ENCODE measurements around the gene HMGCR.
"Not testable (repeated sequence)": the region's sequence is repeated elsewhere in the genome, so short reads cannot be mapped to it uniquely, and the experiment has no call there.

Gene HMGCR

DNA sequence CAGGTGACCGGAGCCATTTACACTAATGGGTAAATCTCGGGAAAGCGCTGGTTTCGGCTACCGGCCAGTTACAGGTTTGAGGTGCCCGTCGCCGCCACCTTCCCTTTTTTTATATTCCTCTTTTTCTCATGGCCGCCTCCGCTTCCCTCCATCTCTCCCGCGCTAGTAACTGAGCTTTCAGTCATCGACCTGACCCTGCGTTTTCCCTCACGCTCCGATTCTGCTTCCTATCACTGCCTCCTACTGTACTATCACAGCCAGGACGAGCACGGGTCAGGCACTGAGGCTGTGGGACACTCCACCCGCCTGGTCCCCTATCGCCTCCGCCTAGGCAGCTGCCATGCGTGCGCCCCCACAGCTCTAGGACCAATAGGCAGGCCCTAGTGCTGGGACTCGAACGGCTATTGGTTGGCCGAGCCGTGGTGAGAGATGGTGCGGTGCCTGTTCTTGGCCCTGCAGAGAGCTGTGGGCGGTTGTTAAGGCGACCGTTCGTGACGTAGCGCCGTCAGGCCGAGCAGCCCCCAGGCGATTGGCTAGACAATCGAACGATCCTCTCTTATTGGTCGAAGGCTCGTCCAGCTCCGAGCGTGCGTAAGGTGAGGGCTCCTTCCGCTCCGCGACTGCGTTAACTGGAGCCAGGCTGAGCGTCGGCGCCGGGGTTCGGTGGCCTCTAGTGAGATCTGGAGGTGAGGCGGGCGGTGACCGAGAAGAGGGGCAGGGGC, at the start of gene HMGCR:
Gene HMGCR, plus strand, starts transcription at position 606 of the 722 bp plus-strand sequence. CDS start 5,386 bp downstream, outside the sequence.
- DNase-seq: peak; percentile 98 to 99

- not testable (repeated sequence) for DNase-seq
These were observed 45.2 kb upstream of the HMGCR start for GRCh38 chr5:75291844-75292243.

DNA sequence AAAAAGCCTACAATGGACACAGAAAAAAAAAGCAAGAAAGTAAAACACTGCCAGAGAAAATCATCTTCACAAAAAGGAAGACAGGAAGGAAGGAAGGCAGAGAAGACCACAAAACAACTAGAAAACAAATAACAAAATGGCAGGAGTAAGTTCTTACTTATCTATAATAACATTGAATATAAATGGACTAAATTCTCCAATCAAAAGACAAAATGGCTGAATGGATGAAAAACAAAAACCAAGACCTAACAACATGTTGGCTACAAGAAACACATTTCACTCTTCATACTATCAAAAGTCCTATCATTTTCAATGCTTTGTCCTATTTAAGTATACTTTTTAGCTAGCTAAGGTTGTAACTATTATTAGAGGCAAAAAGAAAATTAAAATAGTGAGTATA, 36.9 kb upstream of the HMGCR start:
- no peak for DNase-seq

- DNase-seq: no peak
These were observed 33.6 kb upstream of the HMGCR start for GRCh38 chr5:75303419-75303818.

DNA sequence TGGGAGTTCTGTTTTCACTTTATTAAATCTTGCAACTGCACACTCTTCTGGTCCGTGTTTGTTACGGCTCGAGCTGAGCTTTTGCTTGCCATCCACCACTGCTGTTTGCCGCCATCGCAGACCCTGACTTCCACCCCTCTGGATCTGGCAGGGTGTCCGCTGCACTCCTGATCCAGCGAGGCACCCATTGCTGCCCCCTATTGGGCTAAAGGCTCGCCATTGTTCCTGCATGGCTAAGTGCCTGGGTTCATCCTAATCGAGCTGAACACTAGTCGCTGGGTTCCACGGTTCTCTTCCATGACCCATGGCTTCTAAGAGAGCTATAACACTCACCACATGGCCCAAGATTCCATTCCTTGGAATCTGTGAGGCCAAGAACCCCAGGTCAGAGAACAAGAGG, 32.5 kb upstream of the HMGCR start:
- not testable (repeated sequence) for DNase-seq

DNA sequence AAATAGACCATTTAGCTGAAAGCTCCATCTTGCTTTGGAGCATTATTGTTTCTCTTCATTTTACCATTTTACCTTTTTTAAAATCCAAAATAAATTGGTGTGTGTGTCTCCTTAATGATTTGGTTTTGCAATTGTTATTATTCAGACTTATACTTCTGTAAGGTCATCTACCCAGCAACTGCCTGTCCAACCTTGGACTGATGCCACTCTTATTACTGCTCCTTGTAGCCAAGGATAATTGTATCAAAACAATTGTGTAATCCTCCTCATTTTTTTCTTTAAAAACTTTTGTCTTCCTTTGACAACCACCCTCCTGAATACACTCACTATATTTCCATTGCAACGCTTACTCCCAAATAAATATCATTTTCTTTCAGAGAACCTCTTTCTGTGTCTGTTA, 30.3 kb upstream of the HMGCR start:
- no peak for DNase-seq

GRCh38 chr5:75310212-75310611, 26.8 kb upstream of the HMGCR start:
- DNase-seq: no peak

- peak in 1 of 2 donors; percentile 54 for DNase-seq
These were observed 17.9 kb upstream of the HMGCR start for GRCh38 chr5:75319148-75319547.

DNA sequence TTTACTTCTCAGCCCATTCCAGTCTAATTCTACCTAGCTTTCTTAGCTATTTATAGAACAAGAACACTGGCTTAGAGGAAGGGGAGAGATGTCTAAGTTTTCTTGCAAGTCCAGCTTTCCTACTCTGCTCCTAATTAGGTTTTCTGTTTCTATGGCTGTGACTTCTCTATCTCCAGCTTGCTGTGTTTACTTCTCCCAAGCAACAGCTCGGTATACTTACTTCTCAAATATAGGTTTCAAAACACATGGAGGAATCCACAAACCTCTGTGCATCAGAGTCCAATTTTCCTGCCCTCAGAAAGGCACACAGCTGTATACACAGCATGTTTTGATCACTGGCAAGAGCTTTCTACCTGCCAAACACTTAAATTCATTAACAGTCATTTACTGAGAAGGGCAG, 17.4 kb upstream of the HMGCR start:
- DNase-seq: no peak

DNA sequence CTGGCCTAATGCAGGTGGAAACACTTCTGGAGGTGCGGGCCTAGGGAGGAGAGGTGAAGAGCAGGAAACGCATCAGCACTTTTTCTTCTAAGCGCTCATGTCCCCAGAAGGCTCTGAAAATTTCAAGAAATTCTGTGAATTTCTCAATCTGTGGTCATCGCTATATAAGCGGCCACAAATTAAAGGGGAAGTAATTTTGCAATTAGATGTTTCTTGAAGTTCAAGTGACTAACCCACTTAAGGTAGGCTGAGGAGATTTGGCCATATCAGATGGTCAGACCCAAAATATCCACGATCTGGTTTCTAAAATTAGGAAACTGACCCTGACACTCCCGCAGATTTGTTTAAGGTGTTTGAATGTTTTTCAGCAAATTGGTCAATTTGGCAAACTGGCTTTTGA, 16.6 kb upstream of the HMGCR start:
- DNase-seq: peak in 1 of 2 donors; percentile 8

DNA sequence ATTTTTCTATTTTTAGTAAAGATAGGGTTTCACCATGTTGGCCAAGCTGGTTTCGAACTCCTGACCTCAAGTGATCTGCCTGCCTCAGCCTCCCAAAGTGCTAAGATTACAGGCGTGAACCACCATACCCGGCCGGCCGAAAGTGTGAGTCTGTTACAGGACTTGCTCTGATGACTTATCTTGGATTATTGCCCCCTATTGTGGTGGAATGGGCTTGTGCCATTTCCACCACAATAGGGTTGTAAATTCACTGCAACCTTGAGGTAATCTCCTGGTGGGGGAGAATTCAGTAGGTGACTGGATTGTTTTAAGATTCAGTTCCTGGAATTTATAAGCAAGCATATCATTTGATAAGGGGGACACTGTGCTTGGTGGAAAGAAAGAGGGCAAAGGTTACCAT, 15.0 kb upstream of the HMGCR start:
- no peak for DNase-seq

- DNase-seq: no peak
These were observed 12.2 kb upstream of the HMGCR start for GRCh38 chr5:75324791-75325190.

- no peak for DNase-seq
These were observed 11.8 kb upstream of the HMGCR start for GRCh38 chr5:75325242-75325641.

- no peak for DNase-seq
These were observed 6.6 kb upstream of the HMGCR start for GRCh38 chr5:75330404-75330803.

DNA sequence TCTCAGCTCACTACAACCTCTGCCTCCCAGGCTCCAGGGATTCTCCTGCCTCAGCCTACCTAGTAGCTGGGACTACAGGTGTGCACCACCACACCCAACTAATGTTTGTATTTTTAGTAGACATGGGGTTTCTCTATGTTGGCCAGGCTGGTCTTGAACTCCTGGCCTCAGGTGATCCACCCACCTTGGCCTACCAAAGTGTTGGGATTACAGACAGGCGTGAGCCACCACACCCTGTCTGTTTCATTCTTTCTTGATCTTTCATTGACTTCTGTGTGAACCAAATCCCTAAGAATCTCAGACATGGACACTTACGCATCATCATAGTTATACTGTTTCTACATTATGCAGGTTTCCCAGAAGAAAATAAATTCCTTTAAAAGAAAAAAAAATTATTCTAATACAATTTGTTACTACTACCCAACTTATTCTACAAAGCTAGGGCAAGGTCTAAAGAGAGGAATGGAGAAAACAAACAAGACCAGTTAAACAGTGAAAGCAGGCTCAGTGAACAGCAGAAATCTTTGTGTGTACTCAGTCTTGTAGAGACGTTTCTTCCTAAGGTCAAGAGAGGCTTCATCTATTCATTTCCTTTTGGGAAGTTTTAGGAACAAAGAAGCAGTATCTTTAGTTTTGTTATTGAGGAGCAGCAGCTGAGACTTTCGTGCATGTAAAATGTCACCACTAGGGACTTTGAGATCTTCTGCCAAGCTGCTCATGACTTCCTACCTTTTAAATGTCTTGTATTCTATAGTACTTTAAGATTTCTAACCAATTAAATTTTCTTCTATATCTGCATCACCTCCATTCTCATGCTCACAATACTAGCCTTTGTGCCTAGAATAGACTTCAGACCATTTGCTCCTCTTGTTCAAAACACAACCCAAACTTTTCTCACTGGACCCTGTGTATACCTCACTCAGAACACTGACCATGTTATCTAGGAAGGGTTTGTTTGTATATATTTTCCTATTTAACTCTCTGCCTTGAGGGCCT, 5.6 kb upstream of the HMGCR start:
- DNase-seq: no peak

DNA sequence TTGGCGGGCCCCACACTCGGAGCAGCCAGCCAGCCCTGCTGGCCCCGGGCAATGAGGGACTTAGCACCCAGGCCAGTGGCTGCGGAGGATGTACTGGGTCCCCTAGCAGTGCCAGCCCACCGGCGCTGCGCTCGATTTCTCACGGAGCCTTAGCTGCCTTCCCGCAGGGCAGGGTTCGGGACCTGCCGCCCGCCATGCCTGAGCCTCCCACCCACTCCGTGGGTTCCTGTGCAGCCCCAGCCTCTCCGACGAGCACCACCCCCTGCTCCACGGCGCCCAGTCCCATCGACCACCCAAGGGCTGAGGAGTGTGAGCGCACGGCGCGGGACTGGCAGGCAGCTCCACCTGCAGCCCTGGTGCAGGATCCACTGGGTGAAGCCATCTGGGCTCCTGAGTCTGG, 3.3 kb upstream of the HMGCR start:
- not testable (repeated sequence) for DNase-seq

- not testable (repeated sequence) for DNase-seq
These were observed 2.6 kb upstream of the HMGCR start for GRCh38 chr5:75334413-75334812.

DNA sequence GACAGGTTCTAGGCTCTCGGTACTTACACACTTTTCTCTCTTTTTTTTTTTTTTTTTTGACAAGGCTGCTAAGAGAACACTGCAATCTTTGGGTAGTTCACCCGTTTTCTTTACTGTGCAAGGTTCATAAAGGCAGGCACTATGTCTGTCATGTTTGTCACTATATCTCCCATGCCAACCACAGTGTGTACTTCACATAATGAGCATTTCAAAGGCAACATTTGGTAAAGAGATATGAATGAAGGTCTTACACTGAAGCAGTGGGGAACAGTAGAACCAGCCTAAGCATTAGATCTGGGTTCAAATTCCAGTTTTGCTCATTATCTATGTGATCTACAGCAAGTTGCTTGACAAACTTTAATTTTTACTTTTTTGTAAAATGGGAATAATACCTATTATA, 1.5 kb upstream of the HMGCR start:
- no peak for DNase-seq

GRCh38 chr5:75335952-75336614, 937 bp upstream of the HMGCR start:
- peak; percentile 29 to 37 for DNase-seq

GRCh38 chr5:75337366-75338021, 474 bp downstream of the HMGCR start:
- peak; percentile 11 to 32 for DNase-seq

- no peak for DNase-seq
These were observed 1.4 kb downstream of the HMGCR start for GRCh38 chr5:75338408-75338807.

GRCh38 chr5:75340714-75341478, 3.9 kb downstream of the HMGCR start:
- no peak for DNase-seq

All from CD4-positive, alpha-beta T cell treated with Interleukin-4 for 1 hour (primary cell).